ENCODE measurements around the gene MGAT4C.
"Not testable (repeated sequence)": the region's sequence is repeated elsewhere in the genome, so short reads cannot be mapped to it uniquely, and the experiment has no call there.

The MGAT4C gene

GRCh38 chr12:86226481-86226880 is 29.7 kb downstream of the MGAT4C start:
- DNase-seq, result no peak

- DNase-seq, result no peak
Observed at GRCh38 chr12:86216591-86216990, 39.6 kb downstream of the MGAT4C start.

- DNase-seq, result no peak
Observed at GRCh38 chr12:86213012-86213411, 43.2 kb downstream of the MGAT4C start.

- DNase-seq, result no peak
Observed at GRCh38 chr12:86198696-86199444, 57.3 kb downstream of the MGAT4C start.

- DNase-seq, result no peak
Observed at GRCh38 chr12:86196465-86196864, 59.7 kb downstream of the MGAT4C start.

GRCh38 chr12:86194721-86195120 is 61.5 kb downstream of the MGAT4C start:
- DNase-seq, result no peak

GRCh38 chr12:86193931-86194330 is 62.3 kb downstream of the MGAT4C start:
- no peak for DNase-seq

- DNase-seq, result no peak
Observed at GRCh38 chr12:86188226-86188625, 68.0 kb downstream of the MGAT4C start.

- DNase-seq, result no peak
Observed at GRCh38 chr12:86186449-86186848, 69.7 kb downstream of the MGAT4C start.

- DNase-seq, result no peak
Observed at GRCh38 chr12:86179855-86180254, 76.3 kb downstream of the MGAT4C start.

GRCh38 chr12:86174188-86174587 is 82.0 kb downstream of the MGAT4C start:
- DNase-seq, result no peak

GRCh38 chr12:86172913-86173443 is 83.2 kb downstream of the MGAT4C start:
- no peak for DNase-seq

- DNase-seq, result no peak
Observed at GRCh38 chr12:86170051-86170450, 86.1 kb downstream of the MGAT4C start.

GRCh38 chr12:86158956-86159355 is 97.2 kb downstream of the MGAT4C start:
- no peak for DNase-seq

- DNase-seq, result no peak
Observed at GRCh38 chr12:86154620-86155019, 101.6 kb downstream of the MGAT4C start.

GRCh38 chr12:86148612-86149011 is 107.6 kb downstream of the MGAT4C start:
- no peak for DNase-seq

- no peak for DNase-seq
Observed at GRCh38 chr12:86148071-86148470, 108.1 kb downstream of the MGAT4C start.

GRCh38 chr12:86145156-86145555 is 111.0 kb downstream of the MGAT4C start:
- no peak for DNase-seq

- no peak for DNase-seq
Observed at GRCh38 chr12:86143162-86143561, 113.0 kb downstream of the MGAT4C start.

- no peak for DNase-seq
Observed at GRCh38 chr12:86139671-86140070, 116.5 kb downstream of the MGAT4C start.

- DNase-seq, result no peak
Observed at GRCh38 chr12:86138770-86139169, 117.4 kb downstream of the MGAT4C start.

GRCh38 chr12:86137936-86138335 is 118.3 kb downstream of the MGAT4C start:
- no peak for DNase-seq

GRCh38 chr12:86134561-86134960 is 121.6 kb downstream of the MGAT4C start:
- DNase-seq, result no peak

GRCh38 chr12:86126900-86127299 is 129.3 kb downstream of the MGAT4C start:
- not testable (repeated sequence) for DNase-seq
